Cortex of kidney (tissue), 1 donor: ENCODE data around the gene PPAT.
"Not testable (repeated sequence)": the region's sequence is repeated elsewhere in the genome, so short reads cannot be mapped to it uniquely, and the experiment has no call there.

ENCODE experiments used
- DNase-seq: peaks from one replicate; lab custom pipeline; 2025; lab: John Stamatoyannopoulos, UW

PPAT gene

DNA sequence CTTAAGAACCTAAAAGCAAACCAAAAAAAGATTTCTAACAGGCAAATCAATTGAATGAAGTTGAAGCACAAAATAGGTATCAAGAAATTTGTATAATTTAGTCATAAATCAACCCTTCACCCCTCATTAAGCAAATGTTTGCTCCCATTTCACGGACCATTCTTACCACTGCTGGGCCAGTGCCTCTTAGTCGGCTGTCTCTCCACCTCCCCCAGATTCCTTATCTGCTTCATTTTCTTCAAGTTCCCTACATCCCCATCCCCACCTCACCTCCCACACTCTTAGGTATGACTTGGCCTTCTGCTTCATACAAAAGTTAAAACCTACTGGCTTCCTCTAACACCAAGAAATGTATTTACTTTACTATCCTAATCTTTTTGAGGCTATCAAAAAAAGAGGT lies 60.0 kb downstream of the PPAT start:
- DNase-seq, result no peak

GRCh38 chr4:56374956-56375355 lies 60.5 kb downstream of the PPAT start:
- DNase-seq, result no peak

- no peak for DNase-seq
Observed at GRCh38 chr4:56372774-56373173, 62.6 kb downstream of the PPAT start.

DNA sequence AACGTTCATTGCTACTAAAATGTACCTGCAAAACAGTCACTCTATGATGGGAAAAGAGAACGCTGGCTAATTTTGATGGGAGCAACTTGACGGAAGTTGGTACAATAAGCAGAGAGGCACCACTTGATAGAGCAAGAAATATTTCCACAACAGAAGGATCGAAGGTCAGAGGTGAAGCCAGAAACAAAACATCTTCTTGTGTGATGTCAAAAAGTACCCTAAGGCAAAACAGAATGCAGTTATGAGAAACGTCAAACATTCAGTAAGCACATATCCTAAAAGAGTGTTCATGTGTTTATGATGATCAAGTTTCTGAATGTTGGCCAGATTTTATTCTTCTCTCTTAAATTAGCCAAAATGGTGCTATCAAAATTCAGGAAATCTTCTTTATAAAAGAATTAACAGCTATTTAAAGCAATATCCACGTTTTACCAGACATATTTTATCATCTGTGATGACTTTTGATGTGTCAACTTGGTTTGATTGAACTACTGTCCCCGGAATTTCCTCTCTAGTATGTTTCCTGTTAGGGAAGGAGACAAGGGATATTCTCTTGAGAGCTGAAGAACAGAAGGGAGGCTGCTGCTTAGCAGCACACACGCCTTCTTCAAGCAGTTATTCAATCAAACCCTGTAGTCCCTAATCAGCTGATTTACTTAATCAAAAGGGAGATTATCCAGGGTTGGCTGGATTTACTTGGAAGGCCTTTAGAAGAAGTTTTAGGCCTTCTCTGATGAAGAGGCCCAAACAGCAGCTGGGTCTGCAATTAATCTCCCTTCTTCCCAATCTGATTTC lies 63.8 kb downstream of the PPAT start:
- DNase-seq, result no peak

DNA sequence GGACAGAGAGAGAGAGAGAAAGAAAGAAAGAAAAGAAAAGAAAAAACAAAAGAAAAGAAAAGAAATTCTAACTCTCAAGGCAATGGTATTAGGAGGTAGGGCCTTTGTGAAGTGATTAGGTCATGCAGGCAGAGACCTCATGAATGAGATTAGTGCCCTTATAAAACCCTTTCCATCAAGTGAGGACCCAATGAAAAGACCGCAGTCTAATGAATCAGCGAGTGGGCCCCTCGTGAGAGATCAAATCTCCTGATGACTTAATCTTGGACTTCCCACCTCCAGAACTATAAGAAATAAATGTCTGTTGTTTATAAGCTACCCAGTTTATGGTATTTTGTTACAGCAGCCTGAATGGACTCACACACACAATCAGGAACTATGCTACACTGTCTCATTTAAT lies 65.0 kb downstream of the PPAT start:
- no peak for DNase-seq

DNA sequence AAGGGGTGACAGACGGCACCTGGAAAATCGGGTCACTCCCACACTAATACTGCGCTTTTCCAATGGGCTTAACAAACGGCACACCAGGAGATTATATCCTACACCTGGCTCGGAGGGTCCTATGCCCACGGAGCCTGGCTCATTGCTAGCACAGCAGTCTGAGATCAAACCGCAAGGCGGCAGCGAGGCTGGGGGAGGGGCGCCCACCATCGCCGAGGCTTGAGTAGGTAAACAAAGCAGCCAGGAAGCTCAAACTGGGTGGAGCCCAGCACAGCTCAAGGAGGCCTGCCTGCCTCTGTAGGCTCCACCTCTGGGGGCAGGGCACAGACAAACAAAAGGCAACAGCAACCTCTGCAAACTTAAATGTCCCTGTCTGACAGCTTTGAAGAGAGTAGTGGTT lies 72.4 kb downstream of the PPAT start:
- DNase-seq, result not testable (repeated sequence)

DNA sequence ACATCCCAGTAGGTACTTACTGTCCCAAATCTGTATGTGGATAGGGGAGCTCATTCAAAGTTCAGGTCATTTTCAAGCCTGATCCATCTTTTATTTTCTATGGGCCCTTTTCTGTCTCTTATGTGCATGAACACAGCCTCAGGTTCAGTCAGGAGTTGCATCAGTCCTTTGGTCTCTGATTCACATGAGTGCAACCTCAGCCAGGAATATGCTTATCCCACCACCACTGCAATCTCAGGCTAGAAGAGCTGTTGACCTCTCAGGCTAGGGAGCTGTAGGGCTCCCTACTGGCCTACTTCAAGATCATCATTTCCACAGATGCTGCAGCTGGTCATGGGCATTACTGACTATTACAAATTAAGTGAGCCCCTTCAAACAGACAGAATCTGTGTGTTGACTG lies 75.3 kb downstream of the PPAT start:
- no peak for DNase-seq

DNA sequence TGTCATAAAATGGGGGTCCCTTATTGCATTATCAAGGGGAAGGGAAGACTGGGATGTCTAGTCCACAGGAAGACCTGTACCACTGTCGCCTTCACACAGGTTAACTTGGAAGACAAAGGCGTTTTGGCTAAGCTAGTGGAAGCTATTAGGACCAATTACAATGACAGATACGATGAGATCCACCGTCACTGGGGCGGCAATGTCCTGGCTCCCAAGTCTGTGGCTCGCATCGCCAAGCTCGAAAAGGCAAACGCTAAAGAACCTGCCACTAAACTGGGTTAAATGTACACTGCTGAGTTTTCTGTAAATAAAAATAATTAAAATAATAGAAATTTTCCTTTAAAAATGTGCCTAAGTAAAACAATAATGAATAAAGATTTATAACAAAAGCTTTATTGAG lies 78.8 kb downstream of the PPAT start:
- DNase-seq, result no peak

GRCh38 chr4:56348576-56348975 lies 86.8 kb downstream of the PPAT start:
- no peak for DNase-seq

DNA sequence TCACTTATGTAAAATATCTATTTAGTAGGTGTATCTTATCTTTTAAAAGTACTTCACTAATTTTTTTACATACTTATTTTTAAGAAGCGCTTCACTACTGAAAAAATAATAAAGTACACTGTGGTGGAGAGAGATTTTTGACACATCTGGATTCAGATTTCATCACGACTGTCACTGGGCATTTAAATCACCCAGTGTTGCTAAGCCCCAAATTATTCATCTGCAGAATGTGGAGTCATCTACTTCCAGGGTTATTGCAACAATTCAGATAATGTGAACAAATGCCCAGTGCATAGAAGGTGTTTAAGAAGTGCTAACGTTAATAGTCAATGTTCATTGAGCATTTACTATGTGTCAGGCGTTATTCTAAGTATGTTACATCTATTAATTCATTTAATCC lies 90.0 kb downstream of the PPAT start:
- no peak for DNase-seq
